Measurements from ENCODE around the gene STK38L.

GRCh38 chr12:27257104-27257843 is 13.2 kb downstream of the STK38L start:
- TF ChIP-seq CTCF (IDR thresholded peaks at IDR 0.05): no peak
- TF ChIP-seq POLR2A (IDR thresholded peaks at IDR 0.05): no peak
- no peak for TF ChIP-seq POLR2AphosphoS5 (IDR thresholded peaks at IDR 0.05)
- TF ChIP-seq EP300 (IDR thresholded peaks at IDR 0.05): no peak
